Head of caudate nucleus (tissue), 42 donors: Measurements from ENCODE around the gene CHRM4.

Source experiments
- DNase-seq, 42 donors: peaks; one replicate each; pipeline versions ENCODE4 v3.0.0 to v3.0.0-alpha.2; 2020 to 2021; ENCODE audit warnings: mixed read lengths in 7 of 42
- intact Hi-C: fragments of 100-400 bp; cut with DNase I; formaldehyde crosslinking; loops from one replicate; pipeline ENCODE4 v1.15.0; 2022

The CHRM4 gene

GRCh38 chr11:46359953-46360352, 31.6 kb downstream of the CHRM4 start:
- no peak for DNase-seq
- intact Hi-C loops, result no loop called here

- DNase-seq, result no peak
- intact Hi-C loops, result no loop called here
Measured at GRCh38 chr11:46357483-46357936, 34.1 kb downstream of the CHRM4 start.

GRCh38 chr11:46356924-46357482, 34.6 kb downstream of the CHRM4 start:
- DNase-seq, result peak in 1 of 42 donors; percentile 49
- intact Hi-C loops, result no loop called here

- DNase-seq, result peak in 29 of 42 donors; percentile 47 to 88 (median 66)
- intact Hi-C loops, result no loop called here
Measured at GRCh38 chr11:46353698-46354097, 37.9 kb downstream of the CHRM4 start.

DNA sequence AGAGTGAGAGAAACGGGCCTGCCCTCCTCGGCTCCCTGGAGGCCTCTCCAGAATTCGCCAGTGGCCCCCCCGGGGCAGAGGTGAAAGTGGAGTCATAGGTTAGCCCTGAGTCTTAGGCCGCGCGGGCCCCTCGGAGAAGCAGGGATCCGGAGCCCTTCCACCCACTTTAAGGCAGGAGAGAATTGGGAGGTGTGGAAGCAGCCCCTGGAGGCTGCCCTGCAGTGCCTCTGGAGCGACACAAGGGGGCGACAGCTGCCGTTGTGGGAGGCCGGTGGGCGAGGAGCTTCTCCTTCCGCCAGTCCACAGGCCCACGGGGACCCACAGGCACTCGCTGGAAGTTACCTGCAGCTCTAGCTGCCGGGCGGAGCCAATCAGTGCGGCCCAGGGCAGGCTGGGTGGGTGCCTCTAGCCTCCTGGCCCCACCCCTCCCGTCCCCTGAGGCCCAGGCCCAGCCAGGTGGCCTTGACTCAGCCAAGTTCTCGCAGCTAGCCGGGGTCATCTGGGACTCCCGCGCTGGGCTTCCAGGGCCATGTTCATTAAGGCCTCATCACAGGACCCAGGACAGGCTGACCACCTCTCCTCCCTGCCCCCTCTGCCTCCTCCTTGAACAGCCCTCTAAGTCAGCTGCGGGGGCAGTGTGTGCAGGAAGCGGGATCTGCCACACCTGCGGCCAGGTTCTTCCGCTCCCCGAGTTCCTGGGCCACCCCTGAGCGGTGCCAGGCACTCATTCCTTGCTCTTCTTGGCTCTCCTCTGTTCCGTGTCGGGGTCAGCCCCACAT, 39.3 kb downstream of the CHRM4 start:
- peak in 30 of 42 donors; percentile 40 to 86 (median 62) for DNase-seq
- intact Hi-C loops, result no loop called here

- intact Hi-C loops, result no loop called here
- no peak for DNase-seq
Measured at GRCh38 chr11:46351606-46352005, 40.0 kb downstream of the CHRM4 start.

- intact Hi-C loops, result no loop called here
Measured at GRCh38 chr11:46351148-46351547, 40.4 kb downstream of the CHRM4 start.

GRCh38 chr11:46350695-46351094, 40.9 kb downstream of the CHRM4 start:
- intact Hi-C loops, result no loop called here
- DNase-seq, result peak in 9 of 42 donors; percentile 49 to 80 (median 63)

More at GRCh38 chr11:46351148-46351547, 40.4 kb downstream of the CHRM4 start:
- DNase-seq, result no peak

DNA sequence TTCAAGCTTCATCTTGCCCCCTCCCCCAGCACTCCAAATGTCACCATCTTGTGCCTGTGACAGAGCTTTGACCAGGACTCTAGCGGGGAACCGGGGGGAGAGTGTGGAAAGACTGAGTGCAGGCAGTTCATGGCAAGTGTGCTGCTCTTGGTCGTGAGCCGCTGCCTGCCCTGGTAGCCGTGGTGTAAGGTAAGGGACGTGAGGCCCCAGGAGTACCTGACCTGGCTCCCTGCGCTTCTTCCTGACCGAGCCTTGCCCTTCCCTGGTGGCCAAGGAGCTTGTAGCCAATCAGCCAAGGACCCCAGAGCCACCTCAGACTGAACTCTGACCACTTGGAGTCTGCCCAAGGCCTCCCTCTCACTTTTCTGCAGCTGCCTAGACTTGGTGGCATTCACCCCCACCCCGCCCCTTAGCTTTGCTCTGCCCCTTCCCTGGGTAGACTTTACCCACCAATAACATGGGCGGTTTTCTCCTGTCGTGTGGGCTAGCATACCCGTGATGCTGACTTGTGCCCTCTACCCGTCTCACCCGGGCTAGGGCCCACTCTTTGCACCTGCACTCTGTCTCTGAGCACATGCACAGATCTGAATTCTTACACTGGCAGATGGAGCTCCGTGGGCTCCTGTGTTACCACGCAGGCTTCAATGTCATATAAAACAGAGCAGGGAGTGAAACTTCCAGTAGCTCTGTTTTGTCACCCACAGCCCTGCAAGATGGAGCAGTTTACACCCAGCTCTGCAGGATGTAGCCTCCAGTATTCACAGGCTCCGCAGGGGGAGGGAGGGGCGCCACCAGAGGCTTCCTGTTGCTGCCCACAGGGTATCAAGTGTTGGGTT, 42.8 kb downstream of the CHRM4 start:
- DNase-seq, result peak in 22 of 42 donors; percentile 33 to 86 (median 62)

GRCh38 chr11:46347637-46348311, 43.8 kb downstream of the CHRM4 start:
- intact Hi-C loops, result no loop called here
- peak in 3 of 42 donors; percentile 27 to 40 (median 33) for DNase-seq

More for the DNA sequence above, 42.8 kb downstream of the CHRM4 start:
- intact Hi-C loops, result no loop called here

GRCh38 chr11:46346886-46347636, 44.5 kb downstream of the CHRM4 start, which contains the start of gene DGKZ:
Gene DGKZ (plus strand): TSS chr11:46347463. CDS start chr11:46347660, 197 bp downstream.
- intact Hi-C loops, result no loop called here

DNA sequence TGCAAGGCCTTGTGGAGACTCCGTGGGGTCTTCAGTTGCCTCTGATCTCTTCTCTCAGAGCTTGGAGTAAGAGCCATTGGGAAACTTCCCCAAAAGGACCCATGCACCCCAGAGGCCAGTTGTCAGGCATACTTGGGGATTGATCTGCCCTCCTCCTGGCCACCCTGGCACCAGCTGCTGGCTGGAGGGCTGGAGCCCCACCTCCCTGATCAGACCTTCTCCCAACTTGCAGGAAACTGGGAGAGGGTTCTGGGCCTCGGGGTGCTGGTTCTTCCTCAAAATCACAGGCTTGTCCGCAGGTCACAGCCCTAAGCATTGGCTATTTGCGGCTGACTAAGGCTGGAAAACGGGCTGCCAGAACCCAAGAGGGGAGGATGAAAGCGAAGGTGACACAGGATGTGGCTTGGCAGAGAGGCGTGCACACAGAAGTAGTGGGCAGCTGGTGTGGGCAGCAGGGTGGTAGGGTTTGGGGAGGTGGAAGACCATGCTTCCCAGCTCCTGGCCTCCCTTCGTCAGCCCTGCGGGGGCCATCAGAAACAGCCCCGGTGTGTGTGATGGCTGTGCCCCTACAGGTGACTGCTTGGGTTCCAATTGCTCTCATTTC, 45.6 kb downstream of the CHRM4 start:
- intact Hi-C loops, result no loop called here
- DNase-seq, result peak in 1 of 42 donors; percentile 15

More at GRCh38 chr11:46346886-46347636, 44.5 kb downstream of the CHRM4 start, which contains the start of gene DGKZ:
- peak; percentile 59 to 96 (median 90) for DNase-seq

- peak in 4 of 42 donors; percentile 24 to 47 (median 28) for DNase-seq
- intact Hi-C loops, result no loop called here
Measured at GRCh38 chr11:46345131-46345597, 46.4 kb downstream of the CHRM4 start.

DNA sequence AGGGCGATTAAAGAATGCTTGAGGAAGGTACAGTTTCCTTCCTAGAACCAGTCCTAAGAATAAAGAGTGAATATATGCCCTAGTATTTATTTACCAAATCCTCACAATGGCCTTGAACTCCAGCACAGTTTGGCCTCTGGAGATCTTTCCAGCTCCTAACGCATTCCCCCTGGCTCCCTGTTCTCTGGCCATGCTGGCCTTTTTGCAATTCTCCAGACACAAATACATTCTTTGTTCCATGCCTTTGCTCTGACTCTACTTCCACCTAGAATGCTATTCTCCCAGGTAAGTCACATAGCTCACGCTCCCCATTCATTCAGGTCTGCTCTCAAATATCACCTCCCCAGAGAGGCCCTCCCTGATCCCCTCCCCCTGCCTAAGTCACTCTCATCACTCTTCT, 48.1 kb downstream of the CHRM4 start:
- intact Hi-C loops, result no loop called here
- no peak for DNase-seq

GRCh38 chr11:46342239-46342638, 49.3 kb downstream of the CHRM4 start:
- intact Hi-C loops, result no loop called here
- DNase-seq, result peak in 2 of 42 donors; percentile 44 to 45

GRCh38 chr11:46341454-46341853, 50.1 kb downstream of the CHRM4 start:
- no peak for DNase-seq
- intact Hi-C loops, result no loop called here

- intact Hi-C loops, result no loop called here
- DNase-seq, result no peak
Measured at GRCh38 chr11:46339816-46340215, 51.8 kb downstream of the CHRM4 start.
